GM23248 (cell line): ENCODE results near the gene CEP57.

Experiments used
- EZH2 ChIP-seq: fragments of 200-600 bp; sonication (generic); IDR thresholded peaks from 2 replicates; pipeline ENCODE4 v1.6.1; 2018; ENCODE audit warnings: antibody characterized with exemption, mild to moderate bottlenecking; ENCODE audit not compliant: insufficient read depth, poor library complexity, severe bottlenecking
- EZH2phosphoT487 ChIP-seq: fragments of 200-600 bp; sonication (generic); IDR thresholded peaks from 2 replicates; pipeline ENCODE4 v1.6.1; 2018; ENCODE audit warnings: antibody characterized with exemption, moderate library complexity, mild to moderate bottlenecking, low read depth; ENCODE audit not compliant: insufficient read depth

DNA sequence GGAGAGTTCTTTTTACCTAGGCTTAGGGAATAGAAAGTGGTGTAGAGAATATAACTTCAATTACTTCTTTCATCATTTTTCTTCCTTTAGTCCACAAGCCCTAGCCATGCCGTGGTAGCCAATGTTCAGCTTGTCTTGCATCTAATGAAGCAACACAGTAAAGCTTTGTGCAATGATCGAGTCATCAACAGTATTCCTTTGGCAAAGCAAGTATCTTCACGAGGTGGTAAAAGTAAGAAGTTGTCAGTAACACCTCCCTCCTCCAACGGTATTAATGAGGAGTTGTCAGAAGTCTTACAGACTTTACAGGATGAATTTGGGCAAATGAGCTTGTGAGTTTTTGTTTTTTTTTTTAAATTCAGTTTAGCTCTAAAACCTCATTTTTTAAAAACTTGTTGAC, 37.4 kb downstream of the CEP57 start:
- TF ChIP-seq EZH2 (no peak), EZH2phosphoT487 (no peak)
